ENCODE results near the gene EFCAB10.

EFCAB10 gene

DNA sequence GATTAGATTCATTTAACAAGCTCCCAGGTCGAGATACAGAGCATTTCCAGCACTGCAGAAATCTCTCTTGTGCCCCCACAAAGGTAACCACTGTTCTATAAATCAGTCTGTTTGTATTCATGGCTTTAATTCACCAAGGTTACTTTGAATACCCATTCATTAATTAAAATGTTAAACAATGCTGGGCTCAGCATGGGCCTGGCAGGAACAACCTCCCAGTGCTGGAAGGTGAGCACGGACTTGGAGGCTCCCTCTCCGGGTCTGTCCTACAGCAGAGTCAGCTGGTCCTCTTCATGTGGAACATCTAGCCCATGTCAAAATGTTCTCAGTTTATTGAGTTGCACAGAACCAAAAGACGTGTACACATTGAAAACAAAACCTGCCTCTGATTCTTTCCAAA lies 15.6 kb upstream of the EFCAB10 start:
- DNase-seq = no peak

DNA sequence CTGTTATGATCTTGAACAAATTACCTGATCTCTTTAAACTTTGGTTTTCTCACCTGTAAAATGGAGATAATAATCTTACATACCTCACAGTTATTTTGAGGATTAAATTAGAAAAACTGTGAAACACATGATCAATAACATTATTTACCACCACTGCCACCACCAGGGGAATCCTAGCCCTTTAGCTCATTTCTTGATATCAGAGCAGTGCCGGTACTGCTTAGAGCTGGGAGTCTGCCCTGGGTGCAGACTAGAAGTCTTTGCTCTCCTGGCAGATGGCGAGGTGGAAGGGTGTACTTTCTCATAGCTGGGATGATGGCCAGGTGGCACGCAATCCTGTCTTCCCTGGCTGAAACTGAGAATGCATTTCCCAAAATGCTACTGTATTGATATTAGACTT lies 12.7 kb upstream of the EFCAB10 start:
- DNase-seq = no peak

DNA sequence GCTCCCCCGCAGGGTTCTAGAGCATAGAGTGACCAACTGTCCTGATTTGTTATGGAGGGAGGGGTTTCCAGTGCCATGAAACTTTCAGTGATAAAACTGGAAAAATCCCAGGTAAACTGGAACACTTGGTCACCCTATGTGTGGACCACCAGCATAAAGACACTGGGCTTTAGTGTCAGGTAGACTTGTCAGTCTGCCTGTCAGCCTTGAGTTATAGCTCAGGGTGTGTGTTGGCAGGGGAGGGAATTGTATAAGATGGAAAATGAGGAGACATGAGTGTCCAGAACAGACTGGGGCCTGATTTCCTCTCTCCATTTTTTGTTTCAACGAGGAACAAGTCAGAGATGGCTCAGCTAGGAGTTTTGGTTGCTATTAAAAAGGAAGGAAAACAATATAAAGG lies 10.2 kb upstream of the EFCAB10 start:
- no peak for DNase-seq

DNA sequence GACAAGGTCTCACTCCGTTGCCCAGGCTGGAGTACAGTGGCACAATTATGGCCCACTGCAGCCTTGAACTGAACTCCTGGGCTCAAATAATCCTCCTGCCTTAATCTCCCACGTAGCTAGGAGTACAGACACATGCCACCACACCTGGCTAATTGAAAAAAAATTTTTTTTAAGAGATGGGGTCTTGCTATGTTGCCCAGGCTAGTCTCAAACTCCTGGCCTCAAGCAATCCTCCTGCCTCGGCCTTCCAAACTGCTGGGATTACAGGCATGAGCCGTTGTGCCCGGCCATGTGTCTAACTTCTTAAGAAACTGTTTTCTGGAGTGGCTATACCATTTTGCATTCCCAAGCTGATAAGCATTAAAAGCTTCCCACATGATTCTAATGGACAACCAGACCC lies 9.5 kb upstream of the EFCAB10 start:
- DNase-seq = no peak

DNA sequence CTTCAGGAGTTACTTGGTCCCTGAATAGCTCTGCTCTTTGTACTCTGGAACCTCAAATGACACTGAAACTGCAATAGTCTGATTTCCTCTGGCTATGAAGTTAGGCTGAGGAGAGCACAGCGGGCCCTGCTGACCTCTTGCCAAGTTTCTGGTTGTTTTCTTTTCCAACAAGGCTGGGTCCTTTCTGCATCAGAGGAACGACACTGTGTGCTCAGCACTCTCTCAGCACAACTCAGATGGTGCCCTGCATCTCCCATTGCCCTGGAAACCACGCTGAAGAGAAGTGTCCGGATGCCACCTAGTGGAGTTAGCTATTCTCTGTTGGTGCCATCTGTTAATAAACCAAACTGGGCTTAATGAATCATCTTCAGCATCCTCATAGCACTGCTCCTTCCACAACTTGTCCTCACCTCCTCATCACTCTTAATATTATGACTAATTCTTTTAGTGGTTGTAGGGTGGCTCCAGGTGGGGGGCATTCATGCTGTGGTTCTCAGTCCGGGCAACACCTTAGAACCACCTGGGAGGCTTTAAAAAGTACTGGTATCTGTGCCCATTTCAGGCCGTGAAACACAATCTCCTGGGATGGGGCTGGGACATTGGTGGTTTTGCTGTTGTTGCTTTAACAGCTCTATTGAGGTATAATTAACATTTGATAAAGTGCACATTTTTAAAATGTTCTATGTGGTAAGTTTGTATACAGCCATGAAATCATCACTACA lies 8.2 kb upstream of the EFCAB10 start:
- DNase-seq = peak; percentile 59

- no peak for DNase-seq
These were observed 6.8 kb upstream of the EFCAB10 start for GRCh38 chr7:105587909-105588635.

GRCh38 chr7:105585850-105586500 lies 4.7 kb upstream of the EFCAB10 start:
- DNase-seq = no peak

DNA sequence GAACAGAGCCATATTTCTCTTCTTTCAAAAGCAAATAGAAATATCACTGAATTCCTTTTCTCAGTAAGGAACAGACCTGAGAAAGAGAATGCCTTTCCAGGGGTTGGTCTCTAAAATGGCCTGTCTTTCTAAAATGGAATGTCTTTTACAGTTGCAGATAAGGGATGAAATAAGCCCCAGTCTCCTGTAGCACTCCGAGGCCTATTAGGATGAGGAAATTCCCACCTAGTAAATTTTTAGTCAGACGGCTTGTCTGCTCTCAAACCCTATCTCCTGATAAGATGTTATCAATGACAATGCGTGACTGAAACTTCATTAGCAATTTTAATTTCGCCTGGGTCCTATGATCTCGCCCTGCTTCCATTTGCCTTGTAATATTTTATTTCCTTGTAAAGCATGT lies 2.9 kb upstream of the EFCAB10 start:
- no peak for DNase-seq

- no peak for DNase-seq
These were observed 1.8 kb upstream of the EFCAB10 start for GRCh38 chr7:105583061-105583460.

GRCh38 chr7:105580022-105580740 lies 1.1 kb downstream of the EFCAB10 start:
- no peak for DNase-seq

- DNase-seq = no peak
These were observed 2.8 kb downstream of the EFCAB10 start for GRCh38 chr7:105578496-105578895.

- no peak for DNase-seq
These were observed 4.0 kb downstream of the EFCAB10 start for GRCh38 chr7:105577251-105577650.

- no peak for DNase-seq
These were observed 9.4 kb downstream of the EFCAB10 start for GRCh38 chr7:105571891-105572290.

GRCh38 chr7:105567821-105568220 lies 13.5 kb downstream of the EFCAB10 start:
- DNase-seq = no peak

- DNase-seq = no peak
These were observed 14.3 kb downstream of the EFCAB10 start for GRCh38 chr7:105567024-105567423.

DNA sequence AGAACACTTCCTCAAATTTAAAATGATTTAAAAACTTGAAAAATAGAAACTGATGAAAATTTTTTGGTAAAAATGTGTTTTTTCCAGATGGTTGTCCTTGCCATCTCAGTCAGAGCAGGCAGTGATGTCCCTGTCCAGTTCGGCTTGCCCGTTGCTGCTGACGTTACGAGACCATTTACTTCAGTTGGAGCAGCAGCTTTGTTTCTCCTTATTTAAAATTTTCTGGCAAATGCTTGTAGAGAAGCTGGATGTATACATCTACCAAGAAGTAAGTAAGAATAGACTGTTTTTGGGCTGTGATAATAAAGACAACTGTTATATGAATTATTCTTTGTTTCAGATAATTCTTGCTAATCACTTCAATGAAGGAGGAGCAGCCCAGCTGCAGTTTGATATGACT lies 16.1 kb downstream of the EFCAB10 start:
- DNase-seq = no peak

DNA sequence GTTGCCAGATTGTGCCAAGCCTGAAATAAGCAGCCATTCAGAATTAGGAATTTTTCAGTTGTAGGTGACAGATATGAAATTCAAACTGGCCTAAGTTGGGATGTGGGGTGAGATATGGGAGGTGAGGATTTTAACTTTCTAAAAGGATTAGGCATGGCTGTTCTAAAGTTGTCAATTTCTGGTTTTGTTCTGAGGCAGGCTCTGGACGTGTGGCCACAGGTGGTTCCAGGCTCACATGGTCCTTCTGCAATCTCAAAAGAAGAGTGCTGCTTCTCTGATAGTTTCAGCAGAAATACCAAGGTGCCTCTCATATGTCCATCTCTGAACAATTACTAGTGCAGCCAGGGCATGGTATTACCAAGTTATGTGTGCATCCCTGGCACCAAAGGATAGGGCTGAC lies 21.4 kb downstream of the EFCAB10 start:
- no peak for DNase-seq

GRCh38 chr7:105538339-105538738 lies 43.0 kb downstream of the EFCAB10 start:
- no peak for DNase-seq

DNA sequence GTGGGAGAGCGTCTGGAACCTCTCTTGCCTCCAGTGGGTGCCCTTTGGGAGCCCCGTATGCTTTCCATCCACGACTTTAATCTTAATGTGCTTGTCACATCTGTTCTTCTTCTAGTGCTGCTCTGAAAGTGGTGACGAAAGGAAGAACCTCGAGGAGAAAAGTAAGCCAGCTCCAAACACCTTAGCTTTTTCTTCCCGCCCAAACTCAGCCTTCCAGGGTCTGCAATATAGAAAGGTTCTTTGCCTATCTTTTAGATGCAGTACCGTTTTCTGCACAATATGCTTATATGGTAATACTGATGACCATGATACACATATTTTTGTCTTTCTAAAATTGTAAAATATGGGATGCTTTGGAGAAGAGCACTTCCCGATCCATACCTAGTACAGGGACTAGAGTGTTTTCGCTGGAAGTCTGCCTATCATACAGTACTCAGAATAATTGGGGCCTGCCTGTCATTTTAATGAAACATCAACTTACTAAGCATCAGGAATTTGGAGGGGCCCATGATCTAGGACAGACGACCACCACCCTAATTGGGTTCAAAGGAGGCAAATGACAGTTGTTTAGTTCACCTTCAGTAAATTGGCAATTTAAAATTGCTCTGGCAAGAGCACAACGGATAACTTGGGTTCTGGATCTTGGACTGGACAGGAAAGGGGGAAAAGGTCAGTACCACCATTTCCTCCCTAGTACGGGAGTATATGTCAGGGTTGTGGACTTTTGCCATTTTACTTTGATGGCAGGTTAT lies 48.4 kb downstream of the EFCAB10 start:
- DNase-seq = no peak

DNA sequence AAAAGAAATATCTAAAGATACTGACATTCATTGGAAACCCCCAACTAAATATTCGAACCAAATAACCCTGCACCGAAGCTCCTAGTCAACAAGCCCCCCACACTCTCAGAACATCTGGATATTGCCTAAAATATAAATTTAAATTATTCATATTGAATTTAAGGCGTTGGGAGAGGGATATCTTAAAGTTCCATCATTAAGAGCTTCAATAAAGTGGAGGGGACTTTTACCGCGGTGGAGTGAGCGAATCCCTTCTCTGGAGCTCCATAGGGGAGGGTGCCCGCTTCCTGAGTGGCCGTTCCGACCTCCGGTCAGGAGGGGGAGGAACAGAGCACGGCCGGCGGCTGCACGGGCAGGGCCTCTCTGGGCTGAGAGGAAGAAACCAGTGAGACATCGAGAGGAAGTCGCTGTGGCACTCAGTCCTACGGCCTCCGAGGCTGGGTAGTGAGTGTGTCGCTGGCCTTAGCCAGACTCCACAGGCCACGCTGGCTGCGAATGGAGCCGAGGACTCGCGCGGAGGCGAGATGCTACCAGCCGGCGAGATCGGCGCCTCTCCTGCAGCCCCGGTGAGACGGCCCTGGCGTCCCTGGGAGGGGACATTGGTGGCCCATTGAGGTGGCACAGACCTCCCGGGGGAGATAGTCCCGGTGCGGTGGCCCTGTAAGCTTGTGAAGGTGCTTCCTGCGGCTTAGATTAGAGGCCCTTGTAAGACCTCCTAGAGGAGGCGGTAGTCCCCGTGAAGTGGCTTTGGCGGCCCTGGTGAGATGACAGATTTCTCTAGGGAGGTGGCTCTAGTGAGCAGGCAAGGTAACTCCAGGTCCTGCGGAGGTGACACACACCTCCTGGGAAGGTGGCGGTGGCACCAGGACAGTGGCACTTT lies 49.3 kb downstream of the EFCAB10 start, which contains the start of gene RINT1:
Gene RINT1 (plus strand): TSS at position 410 of the 880 bp plus-strand sequence. CDS start 115 bp downstream, at position 525.
- DNase-seq = peak; percentile 94

- DNase-seq = no peak
These were observed 50.7 kb downstream of the EFCAB10 start for GRCh38 chr7:105530546-105530945.

Data from right hindlimb (tissue), 1 donor.